HCEC 1CT (cell line): ENCODE results near the gene TTBK2.

Source experiments
- DNase-seq: peaks from one replicate; pipeline ENCODE4 v3.0.0-alpha.2; 2017

Gene TTBK2

GRCh38 chr15:42750306-42750705 lies 170.3 kb downstream of the TTBK2 start:
- no peak for DNase-seq

GRCh38 chr15:42749266-42749665 lies 171.3 kb downstream of the TTBK2 start:
- DNase-seq: no peak

GRCh38 chr15:42744195-42744594 lies 176.4 kb downstream of the TTBK2 start:
- no peak for DNase-seq

GRCh38 chr15:42742149-42742548 lies 178.4 kb downstream of the TTBK2 start:
- no peak for DNase-seq

GRCh38 chr15:42741710-42742109 lies 178.9 kb downstream of the TTBK2 start:
- DNase-seq: no peak

GRCh38 chr15:42737529-42738328 lies 182.8 kb downstream of the TTBK2 start:
- peak; percentile 26 for DNase-seq

GRCh38 chr15:42736793-42737528 lies 183.6 kb downstream of the TTBK2 start, which contains the start of gene CDAN1:
CDAN1 (minus strand) TSS chr15:42737128; CDS start chr15:42737102, 26 bp downstream.
- peak; percentile 85 for DNase-seq

GRCh38 chr15:42736178-42736792 lies 184.3 kb downstream of the TTBK2 start:
- no peak for DNase-seq

- DNase-seq: no peak
Observed at GRCh38 chr15:42735382-42736165, 185.0 kb downstream of the TTBK2 start.

GRCh38 chr15:42734076-42734672 lies 186.4 kb downstream of the TTBK2 start:
- DNase-seq: no peak

GRCh38 chr15:42733027-42733426 lies 187.6 kb downstream of the TTBK2 start:
- DNase-seq: no peak

GRCh38 chr15:42732095-42732827 lies 188.3 kb downstream of the TTBK2 start:
- DNase-seq: no peak

GRCh38 chr15:42731461-42731860 lies 189.1 kb downstream of the TTBK2 start:
- DNase-seq: no peak

- no peak for DNase-seq
Observed at GRCh38 chr15:42730536-42730935, 190.0 kb downstream of the TTBK2 start.

GRCh38 chr15:42730135-42730534 lies 190.4 kb downstream of the TTBK2 start:
- DNase-seq: no peak

GRCh38 chr15:42729409-42729808 lies 191.2 kb downstream of the TTBK2 start:
- DNase-seq: no peak

GRCh38 chr15:42728972-42729371 lies 191.6 kb downstream of the TTBK2 start:
- no peak for DNase-seq

- no peak for DNase-seq
Observed at GRCh38 chr15:42728560-42728959, 192.0 kb downstream of the TTBK2 start.

GRCh38 chr15:42727750-42728381 lies 192.7 kb downstream of the TTBK2 start:
- no peak for DNase-seq

GRCh38 chr15:42726114-42726513 lies 194.5 kb downstream of the TTBK2 start:
- DNase-seq: no peak

GRCh38 chr15:42725331-42725903 lies 195.2 kb downstream of the TTBK2 start:
- DNase-seq: no peak
